ENCODE data around the gene TPRKB.
"Not testable (repeated sequence)": the region's sequence is repeated elsewhere in the genome, so short reads cannot be mapped to it uniquely, and the experiment has no call there.

The TPRKB gene

DNA sequence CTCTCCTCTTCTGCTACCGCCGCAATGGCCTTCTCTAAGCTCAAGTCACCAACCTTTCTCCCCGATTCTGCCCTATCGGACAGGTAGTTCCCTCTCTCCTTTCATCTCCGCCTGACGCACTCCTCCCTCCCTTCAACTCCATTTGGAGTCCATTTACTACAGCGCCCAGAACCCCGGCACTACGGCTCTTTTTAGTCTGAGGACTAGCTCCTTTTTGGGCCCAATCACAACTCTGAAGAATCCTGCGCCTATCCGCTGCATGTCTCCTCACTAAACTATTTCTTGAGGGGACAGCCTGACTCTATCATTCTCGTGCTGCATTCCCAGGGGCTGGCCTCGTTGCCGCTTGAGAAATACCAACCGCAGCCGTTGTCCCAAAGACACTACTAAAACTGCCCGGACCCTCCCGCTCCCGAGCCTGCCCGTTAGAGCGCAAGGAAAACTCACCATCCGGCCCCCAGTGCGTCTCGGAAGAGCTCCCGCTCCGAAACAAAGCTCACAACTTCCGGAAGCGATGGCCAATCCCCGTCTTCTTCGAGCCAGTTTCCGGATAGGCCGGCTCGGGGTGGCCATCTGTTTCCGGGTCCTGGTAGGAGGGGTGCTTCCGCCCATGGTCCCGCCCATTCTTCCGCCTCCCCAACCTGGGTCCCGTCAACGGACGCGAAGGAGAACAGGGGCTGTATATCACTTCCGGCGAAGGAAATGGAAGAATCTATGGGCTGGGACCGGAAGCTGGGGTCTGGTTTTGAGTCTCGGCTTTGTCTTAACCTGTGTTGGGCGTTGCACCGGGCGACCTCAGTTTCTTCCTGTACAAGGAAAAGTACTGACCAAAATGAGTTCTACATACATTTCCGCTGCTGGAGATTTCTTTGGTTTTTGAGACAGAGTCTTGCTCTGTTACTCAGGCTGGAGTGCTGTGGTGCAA, at the start of gene TPRKB:
TSS of gene TPRKB (minus strand) at position 491 of the 925 bp plus-strand sequence. CDS start 2,776 bp downstream, outside the sequence.
- peak; percentile 95 for DNase-seq

- DNase-seq = not testable (repeated sequence)
These were observed 46.7 kb upstream of the TPRKB start, which contains the start of gene C2orf78 for GRCh38 chr2:73783883-73784282. C2orf78 (plus strand) TSS chr2:73784183; CDS start chr2:73784310, 127 bp downstream.

GRCh38 chr2:73783402-73783801, 46.3 kb upstream of the TPRKB start:
- not testable (repeated sequence) for DNase-seq

GRCh38 chr2:73780237-73780582, 43.1 kb upstream of the TPRKB start:
- DNase-seq = no peak

DNA sequence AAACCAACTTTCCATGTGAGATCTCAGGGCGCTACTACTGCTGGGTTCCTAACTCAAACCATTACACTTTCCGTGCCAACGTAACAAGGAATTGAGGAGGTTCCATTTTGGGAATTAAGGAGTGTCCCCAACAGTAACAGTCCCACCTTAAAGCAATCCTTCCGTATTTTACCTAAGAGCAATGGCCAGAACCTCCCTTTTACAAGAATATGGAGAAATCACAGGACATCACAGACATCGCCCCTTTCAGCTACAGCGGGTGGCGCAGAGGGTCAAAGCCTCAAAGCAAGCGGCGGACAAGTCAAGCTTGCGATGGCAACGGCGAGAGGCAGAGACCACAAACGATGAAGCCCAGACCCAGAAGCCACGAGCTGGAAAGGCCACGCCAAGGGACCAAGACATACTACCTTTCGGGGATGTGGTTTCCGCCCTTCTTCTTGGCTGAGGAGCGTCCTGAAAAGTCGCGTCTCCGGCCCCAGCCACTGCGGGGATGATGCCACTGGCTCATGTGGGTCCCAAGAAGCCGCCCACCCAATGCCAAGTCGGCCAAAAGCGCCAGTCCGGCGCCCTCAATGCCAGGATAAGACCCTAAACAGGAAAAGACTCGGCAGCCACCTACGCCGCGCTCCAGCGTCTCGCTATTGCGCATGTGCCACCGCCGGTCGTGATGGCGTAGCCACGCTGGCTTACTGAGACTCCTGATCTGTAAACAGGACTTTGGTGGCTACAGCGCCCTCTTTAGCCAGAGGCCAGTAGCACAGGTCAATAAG, 42.5 kb upstream of the TPRKB start, which contains the start of gene DUSP11:
TSS of gene DUSP11 (minus strand) at position 637 of the 770 bp plus-strand sequence. CDS start at position 508, 129 bp downstream.
- DNase-seq = peak; percentile 94

DNA sequence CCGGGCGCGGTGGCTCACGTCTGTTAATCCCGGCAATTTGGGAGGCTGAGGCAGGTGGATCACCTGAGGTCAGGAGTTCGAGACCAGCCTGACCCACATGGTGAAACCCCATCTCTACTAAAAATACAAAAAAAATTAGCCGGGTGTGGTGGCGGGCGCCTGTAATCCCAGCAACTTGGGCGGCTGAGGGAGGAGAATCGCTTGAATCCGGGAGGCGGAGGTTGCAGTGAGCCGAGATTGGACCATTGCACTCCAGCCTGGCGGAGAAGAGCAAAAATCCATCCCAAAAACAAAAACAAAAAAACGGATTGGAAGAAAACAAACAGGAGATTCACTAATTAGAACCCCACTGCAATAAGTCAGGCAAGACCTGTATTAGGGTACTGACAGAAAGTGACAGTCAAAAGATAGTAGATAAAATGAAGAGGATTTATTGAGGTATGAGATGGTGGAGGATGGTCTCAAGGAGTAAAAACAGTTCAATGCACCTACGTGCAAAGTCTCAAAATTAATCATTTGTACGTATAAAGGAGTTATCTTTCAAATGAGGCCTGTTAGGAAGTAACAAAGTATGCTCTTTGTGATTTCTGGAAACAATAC, 41.8 kb upstream of the TPRKB start:
- not testable (repeated sequence) for DNase-seq

DNA sequence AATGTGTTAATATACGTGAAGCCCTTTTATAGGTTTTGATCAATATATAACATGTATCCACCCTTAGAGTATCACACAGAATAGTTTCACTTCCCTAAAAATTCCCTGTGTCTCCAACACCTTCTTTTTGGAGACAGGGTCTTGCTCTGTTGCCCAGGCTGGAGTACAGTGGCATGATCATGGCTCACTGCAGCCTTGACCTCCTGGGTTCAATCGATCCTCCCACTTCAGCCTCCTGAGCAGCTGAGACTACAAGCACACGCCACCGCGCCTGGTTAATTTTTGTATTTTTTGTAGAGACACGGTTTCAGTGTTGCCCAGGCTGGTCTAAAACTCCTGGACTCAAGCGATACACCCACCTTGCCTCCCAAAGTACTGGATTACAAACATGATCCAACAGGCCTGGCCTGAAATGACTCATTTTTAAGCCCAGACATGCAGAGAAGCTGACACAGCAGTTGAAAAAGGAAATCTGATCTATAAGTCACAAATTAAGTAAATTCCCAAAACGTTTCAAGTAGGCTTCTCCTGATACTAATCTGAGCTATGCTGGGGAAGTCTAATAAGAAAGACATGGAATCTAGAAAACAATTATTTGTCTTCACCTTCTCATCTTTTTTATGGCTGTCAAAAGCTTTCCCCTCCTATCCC, 39.8 kb upstream of the TPRKB start:
- DNase-seq = no peak

- DNase-seq = no peak
These were observed 39.2 kb upstream of the TPRKB start for GRCh38 chr2:73776381-73776780.

DNA sequence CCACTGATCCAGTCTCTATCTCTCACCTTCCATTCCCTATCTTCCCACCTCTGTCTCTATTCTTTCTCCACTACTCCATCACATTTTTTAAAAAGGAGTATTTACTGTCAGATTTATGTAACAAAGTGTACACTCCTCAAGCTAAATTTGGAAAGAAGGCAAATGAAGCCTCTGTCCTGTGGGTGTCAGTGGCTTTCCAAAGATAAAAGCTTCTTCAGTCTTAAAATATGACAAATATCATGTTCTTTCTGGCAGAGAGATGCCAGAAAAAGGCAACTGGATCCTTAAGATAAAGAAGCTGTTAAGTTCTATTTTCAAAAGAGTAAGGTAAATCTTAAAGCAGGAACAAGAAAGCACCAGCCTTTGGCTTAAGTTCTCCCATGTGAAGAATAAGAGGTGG, 35.7 kb upstream of the TPRKB start:
- no peak for DNase-seq

GRCh38 chr2:73770725-73771124, 33.6 kb upstream of the TPRKB start:
- no peak for DNase-seq

DNA sequence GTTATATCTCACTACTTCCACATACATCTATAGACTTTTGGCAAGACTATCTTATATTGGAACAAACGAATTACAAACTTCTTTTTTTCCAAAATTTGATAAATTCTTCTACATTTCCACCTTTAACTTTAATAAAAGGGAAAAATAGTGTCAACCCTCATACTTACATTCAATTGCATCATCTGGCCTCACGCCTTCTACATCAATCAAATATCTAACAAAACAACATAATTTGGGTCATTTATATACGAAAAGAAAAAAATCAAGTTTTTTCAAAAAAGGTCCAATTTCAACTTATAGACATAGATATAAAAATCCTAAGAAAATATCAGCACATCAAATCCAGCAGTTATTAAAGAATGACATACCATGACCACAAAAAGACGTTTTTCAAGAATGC, 29.8 kb upstream of the TPRKB start:
- no peak for DNase-seq

DNA sequence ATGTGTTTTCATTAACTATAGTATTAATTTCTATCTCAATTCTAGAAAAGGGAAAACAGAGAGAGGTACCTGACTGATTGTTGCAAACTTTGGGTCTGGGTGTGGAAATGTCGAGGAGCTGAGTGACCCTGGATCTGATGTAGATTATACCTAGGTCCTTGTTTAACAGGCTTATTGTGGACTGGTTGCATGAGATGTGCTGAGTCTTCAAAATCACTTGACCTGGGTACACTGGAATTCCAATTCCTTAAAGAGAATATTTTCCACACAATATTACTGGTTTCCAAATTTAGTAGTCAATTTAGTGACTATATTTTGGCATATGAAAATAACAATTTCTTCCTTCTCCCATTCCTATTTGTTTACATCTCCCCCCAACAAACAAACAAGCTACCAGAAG, 29.2 kb upstream of the TPRKB start:
- no peak for DNase-seq

- DNase-seq = no peak
These were observed 27.8 kb upstream of the TPRKB start for GRCh38 chr2:73764945-73765344.

DNA sequence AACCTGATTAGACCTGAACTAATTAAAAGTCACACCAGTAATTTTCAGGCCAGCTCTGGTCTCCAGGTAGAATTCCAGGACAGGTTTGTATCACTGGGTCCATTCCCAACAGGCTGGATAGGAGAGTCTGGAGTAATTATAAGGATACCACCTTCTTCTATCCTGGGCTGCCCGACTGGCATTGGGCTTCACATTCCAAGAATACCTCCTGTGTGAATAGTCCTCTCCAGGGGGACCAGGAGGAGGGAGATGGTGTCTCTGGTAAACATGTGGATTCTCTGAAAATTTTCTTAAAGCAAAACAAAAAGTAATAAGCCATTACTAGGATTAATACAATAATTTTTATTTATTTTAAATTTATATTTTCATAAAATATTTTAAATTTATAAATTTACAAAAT, 25.4 kb upstream of the TPRKB start:
- DNase-seq = no peak

GRCh38 chr2:73759904-73760303, 22.8 kb upstream of the TPRKB start:
- DNase-seq = no peak

GRCh38 chr2:73759285-73759764, 22.2 kb upstream of the TPRKB start:
- no peak for DNase-seq

DNA sequence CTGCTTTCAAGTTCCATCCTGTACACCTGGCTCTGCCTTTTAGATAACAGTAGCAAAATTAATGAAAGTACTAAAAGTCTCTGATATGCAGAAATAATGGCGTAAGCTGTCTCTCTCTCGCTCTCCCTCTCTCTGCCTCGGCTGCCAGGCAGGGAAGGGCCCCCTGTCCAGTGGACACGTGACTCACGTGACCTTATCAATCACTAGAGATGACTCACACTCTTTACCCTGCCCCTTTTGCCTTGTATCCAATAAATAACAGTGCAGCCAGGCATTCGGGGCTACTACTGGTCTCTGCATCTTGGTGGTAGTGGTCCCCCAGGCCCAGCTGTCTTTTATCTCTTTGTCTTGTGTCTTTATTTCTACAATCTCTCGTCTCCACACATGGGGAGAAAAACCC, 17.2 kb upstream of the TPRKB start:
- not testable (repeated sequence) for DNase-seq

DNA sequence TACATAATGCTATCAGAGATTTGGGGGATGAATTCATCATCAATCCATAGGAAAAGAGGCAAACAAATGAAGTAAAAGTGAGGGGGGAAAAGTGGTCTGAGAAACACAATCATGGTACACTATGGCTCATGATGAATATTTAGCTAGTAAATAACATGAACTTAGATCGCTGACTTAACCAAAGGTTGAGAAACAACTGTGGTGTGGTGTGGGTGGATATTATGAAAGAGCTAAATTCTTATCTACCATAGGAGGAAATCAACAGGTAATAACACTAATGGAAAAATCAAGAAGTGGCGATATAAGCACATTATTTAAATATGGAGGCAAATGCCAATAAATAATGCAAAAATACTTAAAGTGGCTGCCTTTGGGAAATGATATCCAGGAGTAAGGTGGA, 12.2 kb upstream of the TPRKB start:
- DNase-seq = no peak

DNA sequence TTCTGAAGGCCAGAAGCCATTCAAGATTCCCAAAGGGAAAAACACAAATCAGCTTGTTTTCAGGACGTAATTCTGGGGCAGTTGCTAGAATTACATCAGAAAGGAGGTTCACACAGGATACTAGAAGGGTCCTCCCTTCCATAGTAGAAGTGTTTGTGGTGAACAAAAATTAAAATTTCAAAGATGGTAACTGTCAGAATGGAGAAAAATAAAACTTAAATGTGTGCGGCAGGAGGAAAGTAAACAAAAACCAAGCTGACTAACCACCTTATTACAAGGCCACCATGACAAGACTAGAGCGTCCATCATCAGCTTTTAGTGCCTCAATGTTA, 9.7 kb upstream of the TPRKB start:
- DNase-seq = no peak

GRCh38 chr2:73746015-73746876, 9.1 kb upstream of the TPRKB start:
- no peak for DNase-seq

GRCh38 chr2:73740767-73741166, 3.6 kb upstream of the TPRKB start:
- no peak for DNase-seq

GRCh38 chr2:73739101-73739500, 2.0 kb upstream of the TPRKB start:
- DNase-seq = no peak
